ENCODE measurements around the gene TMEM179.

The TMEM179 gene

GRCh38 chr14:104567141-104567956 lies 37.2 kb downstream of the TMEM179 start:
- no peak for DNase-seq

DNA sequence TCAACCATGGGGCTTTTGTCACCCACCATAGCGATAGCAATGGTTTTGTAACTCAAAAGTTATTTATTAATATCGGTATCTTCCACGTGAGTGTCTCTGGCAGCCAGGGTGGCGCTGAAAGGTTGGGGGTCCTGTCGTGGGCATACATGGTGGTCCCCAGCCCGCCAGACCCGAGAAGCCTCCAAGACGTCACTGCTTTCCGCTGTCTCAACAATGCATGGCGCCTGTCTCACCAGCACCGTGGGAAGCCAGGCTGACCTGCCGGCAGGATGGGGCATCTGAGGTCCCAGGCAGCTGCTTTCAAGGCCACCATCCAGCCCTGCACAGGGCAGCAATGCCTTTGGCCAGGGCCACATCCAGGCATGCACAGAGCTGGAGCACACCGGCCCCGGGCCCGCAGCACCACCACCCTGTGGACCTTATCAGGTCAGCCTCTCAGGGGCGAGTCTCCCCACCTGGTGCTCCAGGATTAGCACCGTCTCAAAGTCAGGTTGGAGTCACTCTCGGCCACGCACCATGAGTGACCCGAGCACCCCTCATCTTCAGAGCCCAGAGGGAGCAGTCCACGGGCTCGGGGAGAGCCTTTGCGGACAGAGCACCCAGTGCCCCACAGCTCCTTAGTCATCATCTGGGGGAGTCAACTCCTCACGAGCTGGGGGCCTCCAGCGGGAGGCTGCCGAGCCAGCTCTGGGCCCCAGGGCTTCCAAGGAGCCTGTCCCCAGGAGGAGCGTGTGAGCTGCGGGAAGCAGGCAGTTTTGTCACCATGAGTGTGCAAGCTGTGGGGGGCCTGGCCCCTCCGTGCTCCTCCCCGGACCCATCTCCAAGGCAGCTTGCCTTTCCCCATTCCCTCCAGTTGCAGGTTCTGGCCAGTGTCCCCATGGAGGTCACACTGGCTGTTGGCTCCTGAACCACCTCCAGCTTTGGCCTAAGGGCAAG lies 39.6 kb downstream of the TMEM179 start:
- no peak for DNase-seq

GRCh38 chr14:104563742-104564615 lies 40.6 kb downstream of the TMEM179 start:
- DNase-seq: peak; percentile 71

DNA sequence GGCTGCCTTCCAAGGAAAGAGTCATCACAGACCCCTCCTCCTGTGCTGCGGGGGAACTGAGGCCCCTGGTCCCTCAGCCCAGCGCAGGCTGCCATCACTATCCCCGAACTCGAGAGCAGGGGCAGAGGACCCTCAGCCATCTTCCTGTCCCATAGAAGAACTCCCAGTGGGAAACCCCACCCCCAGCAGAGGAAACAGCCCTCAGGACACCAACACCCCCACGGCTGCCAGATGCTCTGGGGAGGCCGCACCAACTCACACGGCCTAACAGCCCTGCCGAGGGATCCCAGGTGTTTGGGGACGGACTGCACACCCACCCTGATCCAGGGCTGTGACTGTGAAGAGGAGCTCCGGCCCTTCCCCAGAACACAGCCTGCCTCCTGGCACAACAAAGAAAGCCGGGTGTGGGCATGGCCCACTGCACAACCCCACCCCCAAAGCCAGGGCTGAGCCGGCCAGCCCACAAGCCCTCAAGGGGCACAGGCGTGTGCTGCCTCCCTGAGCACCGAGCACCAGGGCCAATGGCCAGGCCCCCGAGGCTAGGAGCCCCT lies 41.3 kb downstream of the TMEM179 start:
- no peak for DNase-seq

DNA sequence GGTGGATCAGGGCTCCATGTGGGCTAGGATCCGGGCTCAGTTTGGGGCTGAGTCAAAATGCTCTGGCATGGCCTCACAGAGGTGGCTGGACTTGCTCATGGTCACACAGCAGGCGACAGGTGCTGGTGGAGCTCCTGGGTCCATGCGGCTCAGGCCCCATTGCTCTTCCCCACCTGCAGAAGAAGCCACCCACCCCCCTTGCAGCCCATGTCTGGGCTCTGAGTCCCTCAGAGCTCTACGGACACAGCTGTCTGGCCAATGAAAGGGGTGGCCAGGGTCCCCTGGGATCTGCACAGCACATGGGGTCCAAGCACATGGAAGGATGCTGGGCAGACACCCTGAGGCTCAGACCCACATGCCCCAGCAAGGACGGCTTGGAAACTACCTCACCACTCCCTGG lies 42.0 kb downstream of the TMEM179 start:
- DNase-seq: no peak

DNA sequence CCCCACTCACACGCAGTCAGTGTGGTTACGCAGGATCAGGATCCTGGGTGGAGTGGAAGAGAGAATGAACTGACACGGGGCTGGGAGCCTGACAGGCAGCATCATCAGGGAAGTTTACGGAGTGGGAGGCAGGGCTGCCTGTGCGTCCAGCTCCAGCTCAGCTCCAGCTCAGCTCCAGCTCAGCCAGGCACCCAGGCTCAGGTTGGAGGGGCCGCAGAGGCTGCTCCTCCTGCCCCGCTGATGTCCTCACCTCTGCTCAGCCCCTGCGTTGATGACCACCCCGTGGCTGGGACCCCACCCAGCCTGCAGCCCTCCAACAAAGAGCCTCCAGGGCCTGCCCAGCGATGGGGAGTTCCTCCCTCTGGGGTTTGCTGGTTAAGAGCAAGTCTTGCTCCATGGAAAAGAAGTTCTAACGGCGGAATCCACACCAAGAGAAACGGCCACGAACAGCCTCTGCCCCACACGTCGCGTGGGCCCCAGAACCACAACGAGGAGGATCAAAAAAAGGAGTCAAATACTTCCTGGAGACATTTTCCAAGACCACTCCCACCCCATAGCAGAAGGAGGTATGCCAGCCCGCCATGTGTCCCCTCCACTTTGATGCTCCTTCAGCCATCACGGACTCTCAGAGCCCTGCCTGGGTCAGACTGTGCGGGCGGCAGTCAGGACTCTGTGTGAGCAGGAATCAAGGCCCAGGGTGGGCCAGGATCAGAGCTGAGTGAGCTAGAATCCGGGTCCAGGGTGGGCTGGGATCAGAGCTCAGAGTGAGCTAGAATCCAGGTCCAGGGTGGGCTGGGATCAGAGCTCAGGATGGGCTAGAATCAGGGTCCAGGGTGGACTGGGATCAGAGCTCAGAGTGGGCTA lies 42.7 kb downstream of the TMEM179 start:
- no peak for DNase-seq

- peak; percentile 79 for DNase-seq
These were observed 43.4 kb downstream of the TMEM179 start for GRCh38 chr14:104561124-104561557.

DNA sequence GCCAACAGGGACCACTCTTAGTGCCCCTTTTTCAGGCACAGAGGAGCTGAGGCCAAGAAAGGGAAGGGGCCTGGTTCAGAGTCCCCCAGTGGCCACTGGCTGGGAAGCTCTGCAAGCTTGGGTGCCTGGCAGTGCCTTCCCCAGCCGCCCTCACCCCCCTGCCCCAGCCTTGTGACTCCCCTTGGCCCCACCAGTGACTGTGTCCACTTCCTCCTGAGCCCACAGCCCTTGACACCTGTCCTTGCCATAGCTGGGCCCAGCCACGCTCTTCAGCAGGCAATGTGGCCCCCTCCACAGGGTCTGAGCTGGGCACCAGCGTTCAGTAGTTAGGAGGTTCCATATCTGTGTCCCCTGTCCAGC lies 44.0 kb downstream of the TMEM179 start:
- no peak for DNase-seq

DNA sequence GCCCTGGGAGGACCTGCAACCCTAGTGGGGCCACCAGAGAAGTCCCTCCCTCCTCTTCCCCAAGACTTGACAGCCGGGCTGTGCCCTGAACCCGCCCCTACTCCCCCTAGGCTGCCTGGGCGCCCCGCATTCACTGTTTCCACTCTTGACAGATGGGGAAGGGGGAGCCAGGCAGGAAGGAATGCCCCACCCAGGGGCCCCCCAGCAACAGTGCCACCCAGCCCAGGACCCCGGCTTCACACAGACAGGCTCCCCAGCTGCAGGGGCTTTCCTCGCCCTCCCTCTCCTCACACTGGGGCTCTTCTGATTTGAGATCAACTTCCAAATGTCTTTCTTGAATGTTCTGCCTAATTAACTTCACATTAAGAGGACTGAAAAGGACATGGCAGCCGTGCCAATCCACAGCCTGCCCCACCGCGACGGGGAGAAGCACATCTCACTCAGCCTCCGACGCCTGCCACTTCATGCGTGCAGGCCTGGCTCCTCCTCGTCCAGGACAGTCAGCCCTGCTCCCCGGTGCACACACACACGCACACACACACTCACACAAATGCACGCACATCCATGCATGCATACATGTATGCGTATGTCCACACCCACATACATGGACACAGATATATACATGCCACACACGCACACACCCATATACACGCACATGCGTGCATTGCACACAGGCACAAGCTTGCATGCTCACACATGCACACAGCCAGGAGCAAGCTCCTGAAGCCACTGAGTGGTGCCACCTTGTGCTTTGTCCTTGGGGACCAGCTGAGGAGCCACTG lies 44.6 kb downstream of the TMEM179 start:
- DNase-seq: no peak

DNA sequence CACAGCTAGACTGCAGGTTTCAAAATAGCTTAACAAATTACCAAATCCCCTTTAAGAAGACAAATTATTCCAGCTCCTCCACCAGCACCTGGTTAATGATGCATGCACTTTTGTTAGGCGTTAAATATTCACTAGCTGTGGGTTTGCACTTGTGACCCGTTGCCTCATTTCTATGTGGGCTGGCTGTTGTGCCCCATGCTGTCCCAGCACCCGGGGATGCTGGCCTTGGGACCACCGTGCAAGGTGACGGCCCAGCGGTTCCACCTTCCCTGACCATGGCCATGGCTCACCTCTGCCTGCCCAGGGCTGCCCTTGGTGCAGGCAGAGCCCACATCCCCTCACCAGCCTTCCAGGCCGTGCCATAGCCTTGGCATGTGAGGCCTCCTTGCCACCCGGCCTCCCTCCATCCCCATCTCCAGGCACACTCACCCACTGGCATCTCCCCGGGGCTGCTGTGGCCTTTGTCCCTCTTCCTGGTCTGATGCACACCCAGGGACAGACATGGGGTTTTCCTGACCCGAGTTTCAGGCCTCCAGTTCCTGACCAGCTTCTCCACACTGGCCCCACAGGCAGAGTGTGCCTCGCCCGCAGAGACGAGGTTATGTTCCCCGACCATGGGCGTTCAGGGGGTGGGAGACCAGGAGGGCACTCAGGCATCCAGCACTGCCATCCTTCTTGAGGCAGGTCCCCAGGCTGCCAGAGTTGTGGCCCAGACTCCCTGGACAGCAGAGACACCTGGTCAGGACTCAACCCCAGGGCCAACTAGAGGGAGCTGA lies 45.4 kb downstream of the TMEM179 start:
- DNase-seq: no peak

DNA sequence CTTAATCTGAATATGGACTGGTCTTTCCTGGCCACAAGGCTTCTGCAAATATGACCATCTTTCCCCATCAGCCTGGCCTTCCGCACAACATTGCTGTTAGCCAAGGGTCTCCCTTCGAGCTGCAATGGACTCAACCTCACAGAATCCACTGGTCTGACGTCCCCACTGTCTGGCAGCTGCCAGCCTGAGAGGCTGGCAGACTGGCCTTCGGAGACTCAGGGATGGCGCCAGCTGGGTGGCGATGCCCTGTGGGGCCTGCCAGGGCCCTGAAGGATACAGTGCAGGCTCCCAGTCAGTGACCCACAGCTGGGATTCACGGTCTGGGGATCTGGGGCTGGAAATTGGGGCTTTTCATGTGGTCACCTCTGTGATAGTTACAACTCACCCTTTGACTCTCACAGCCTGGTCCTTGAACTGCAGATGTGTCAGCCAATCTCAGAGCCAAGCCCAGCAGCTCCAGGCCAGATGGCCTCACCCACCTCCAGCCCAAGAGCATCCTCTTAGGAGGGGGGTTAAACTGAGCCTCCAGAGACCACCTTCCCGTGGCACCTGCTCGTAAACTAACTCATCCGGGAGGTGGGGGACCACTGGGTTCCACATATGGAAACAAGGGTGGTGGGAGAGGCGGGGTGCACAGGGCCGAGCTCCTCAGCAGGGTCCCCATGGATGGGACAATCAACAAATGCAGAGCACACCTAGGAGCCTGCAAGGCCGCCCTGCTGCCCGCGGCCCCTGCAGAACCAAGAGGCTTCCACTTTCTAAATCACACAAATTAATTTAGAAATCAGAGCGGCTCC lies 46.1 kb downstream of the TMEM179 start:
- DNase-seq: no peak

DNA sequence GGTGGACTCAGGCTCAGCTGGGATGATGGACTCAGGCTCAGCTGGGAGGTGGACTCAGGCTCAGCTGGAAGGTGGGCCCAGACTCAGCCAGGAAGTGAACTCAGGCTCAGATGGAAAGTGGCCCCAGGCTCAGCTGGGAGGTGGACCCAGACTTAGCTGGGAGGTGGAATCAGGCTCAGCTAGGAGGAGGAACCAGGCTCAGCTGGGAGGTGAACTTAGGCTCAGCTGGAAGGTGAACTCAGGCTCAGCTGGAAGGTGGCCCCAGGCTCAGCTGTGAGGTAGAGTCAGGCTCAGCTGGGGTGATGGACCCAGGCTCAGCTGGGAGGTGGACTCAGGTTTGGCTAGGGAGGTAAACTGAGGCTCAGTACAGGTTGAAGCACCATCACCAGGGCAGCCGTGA lies 46.8 kb downstream of the TMEM179 start:
- no peak for DNase-seq

DNA sequence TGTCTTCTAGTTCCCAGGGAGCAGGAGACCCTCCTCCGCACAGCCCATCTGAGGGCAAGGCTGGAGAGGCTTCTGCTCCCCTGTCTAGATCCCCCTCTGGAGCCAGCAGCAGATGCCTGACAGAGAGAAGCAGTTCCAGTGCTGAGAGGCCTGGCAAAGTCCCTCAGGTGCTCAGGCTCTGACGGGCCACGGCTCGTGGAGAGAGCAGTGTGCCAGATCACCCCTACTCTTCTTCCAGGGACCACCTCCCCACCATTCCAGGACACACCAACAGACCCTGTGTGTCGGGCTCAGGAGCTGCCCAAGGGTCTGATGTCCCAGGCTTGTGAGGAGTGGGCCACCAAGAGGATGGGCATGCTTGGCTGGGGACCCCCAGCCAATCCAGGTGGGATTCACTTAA lies 47.5 kb downstream of the TMEM179 start:
- DNase-seq: no peak

DNA sequence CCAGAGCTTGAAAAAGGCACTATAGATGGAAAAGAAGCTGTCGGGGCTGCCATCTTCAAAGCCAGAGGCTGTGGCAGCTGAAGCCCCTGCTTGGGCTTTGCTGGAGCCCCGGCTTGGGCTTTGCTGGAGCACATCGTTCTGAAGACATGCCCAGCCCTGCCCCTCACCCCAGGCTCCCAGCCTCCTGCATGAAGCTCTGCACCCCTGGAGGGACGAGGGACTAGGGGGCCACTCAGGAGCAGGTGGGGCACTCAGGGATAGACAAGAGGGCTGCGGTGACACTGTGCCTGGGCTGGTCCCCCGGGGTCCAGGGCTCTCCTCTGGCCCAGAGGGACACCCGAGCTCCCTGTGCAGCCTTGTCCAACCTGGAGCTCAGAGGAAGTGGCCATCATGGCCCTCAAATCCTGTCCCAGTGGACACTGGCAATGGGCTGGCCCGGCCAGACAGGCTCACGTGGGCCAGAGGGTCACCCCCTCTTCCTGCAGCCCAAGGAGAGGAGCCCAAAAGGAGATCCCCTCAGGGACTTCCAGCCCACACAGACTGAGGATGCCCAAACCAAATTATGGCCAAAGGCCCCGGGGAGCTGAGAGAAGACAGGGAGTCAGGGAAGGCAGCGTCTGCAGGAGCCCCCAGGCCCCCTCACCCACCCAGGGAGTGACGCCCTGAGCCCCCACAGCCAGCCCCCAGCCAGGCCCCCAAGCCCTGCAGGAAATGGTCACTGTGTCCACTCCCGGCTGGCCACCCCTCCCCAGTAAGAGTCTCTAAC lies 48.1 kb downstream of the TMEM179 start:
- DNase-seq: no peak

DNA sequence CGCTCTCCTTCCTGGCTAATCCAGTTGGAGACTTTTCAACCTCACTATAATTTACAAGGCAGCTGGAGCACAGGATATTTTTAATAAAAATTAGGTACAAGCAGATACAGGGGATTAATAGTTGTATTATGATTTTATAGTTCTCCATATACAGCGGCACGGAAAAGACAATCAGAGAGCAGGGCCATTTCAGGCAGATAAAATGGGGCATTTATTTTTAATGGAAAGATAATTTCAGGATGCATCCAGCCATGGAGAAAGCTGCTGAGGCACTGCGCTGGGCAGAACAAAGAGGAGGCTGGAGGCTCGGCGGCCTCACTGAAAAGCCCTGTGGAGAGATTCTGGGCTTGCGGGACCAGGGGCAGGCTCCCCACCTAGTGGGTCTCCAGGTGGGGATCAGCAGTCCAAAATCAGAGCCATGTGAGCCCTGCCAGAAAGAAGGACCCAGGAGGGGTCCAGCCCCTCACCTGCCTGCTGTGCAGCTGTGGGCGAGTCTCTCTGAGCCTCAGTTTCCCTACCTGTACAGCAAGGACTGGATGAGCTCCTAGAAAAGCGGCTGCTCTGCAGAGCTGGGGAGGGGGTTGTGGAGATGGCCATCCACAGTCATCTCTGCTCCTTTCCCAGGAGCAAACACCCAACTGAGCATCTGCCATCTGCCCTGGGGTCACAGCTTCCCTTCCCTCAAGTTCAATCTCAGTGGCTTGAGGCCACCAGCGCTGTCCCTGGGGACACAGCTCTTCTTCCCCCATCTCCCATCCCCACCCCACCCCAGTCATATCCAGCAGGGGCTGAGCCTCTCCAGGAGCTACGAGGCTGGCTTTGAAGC lies 48.9 kb downstream of the TMEM179 start:
- no peak for DNase-seq

GRCh38 chr14:104554608-104555429 lies 49.8 kb downstream of the TMEM179 start:
- no peak for DNase-seq
